K562 (cell line): ENCODE measurements around the gene KCNQ5.

Experiments
- ARID2 ChIP-seq: fragments of 450-650 bp; IDR thresholded peaks from 2 replicates; pipeline ENCODE4 v1.6.1; 2017; ENCODE audit warnings: antibody characterized with exemption, mild to moderate bottlenecking
- ZNF311 ChIP-seq: fragments of 250-450 bp; sonication (Bioruptor Pico); IDR thresholded peaks from 2 replicates; pipeline ENCODE4 v1.4.0; 2020; ENCODE audit warnings: mild to moderate bottlenecking, moderate library complexity
- TF ChIP-seq, protein P1 (sequence below): fragments of 450-650 bp; IDR thresholded peaks from 2 replicates; pipeline ENCODE4 v1.6.1; 2017; ENCODE audit warnings: antibody characterized with exemption, mild to moderate bottlenecking
- TF ChIP-seq, protein P2 (sequence below): sonication (generic); formaldehyde crosslinking; IDR thresholded peaks from 2 replicates; pipeline ENCODE4 v1.8.0; 2023; ENCODE audit warnings: missing genetic modification reagents, mild to moderate bottlenecking, borderline replicate concordance

DNA sequence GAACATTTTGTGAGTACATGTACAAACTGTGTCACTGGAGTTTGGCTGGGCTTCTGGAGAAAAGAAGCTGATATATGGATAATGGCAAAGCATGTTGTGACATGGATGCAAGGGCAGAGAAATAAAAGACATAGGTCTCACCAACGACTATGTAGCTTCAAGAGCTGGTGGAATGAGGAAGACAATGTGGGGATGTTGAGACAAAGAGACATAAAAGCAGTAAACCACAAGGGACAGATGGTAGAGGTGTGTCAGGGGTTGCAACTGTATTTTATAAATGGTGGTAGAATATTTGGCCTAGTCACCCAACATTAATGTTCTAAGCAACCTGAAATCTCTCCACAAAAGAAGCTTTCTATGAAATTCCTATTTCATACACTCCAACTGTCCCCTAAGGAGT lies 199.0 kb downstream of the KCNQ5 start:
- TF ChIP-seq, protein P1, sequence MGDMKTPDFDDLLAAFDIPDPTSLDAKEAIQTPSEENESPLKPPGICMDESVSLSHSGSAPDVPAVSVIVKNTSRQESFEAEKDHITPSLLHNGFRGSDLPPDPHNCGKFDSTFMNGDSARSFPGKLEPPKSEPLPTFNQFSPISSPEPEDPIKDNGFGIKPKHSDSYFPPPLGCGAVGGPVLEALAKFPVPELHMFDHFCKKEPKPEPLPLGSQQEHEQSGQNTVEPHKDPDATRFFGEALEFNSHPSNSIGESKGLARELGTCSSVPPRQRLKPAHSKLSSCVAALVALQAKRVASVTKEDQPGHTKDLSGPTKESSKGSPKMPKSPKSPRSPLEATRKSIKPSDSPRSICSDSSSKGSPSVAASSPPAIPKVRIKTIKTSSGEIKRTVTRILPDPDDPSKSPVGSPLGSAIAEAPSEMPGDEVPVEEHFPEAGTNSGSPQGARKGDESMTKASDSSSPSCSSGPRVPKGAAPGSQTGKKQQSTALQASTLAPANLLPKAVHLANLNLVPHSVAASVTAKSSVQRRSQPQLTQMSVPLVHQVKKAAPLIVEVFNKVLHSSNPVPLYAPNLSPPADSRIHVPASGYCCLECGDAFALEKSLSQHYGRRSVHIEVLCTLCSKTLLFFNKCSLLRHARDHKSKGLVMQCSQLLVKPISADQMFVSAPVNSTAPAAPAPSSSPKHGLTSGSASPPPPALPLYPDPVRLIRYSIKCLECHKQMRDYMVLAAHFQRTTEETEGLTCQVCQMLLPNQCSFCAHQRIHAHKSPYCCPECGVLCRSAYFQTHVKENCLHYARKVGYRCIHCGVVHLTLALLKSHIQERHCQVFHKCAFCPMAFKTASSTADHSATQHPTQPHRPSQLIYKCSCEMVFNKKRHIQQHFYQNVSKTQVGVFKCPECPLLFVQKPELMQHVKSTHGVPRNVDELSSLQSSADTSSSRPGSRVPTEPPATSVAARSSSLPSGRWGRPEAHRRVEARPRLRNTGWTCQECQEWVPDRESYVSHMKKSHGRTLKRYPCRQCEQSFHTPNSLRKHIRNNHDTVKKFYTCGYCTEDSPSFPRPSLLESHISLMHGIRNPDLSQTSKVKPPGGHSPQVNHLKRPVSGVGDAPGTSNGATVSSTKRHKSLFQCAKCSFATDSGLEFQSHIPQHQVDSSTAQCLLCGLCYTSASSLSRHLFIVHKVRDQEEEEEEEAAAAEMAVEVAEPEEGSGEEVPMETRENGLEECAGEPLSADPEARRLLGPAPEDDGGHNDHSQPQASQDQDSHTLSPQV = no peak
- TF ChIP-seq ARID2 (no peak), ZNF311 (CRISPR knock-in tag) (no peak)
- TF ChIP-seq, protein P2, sequence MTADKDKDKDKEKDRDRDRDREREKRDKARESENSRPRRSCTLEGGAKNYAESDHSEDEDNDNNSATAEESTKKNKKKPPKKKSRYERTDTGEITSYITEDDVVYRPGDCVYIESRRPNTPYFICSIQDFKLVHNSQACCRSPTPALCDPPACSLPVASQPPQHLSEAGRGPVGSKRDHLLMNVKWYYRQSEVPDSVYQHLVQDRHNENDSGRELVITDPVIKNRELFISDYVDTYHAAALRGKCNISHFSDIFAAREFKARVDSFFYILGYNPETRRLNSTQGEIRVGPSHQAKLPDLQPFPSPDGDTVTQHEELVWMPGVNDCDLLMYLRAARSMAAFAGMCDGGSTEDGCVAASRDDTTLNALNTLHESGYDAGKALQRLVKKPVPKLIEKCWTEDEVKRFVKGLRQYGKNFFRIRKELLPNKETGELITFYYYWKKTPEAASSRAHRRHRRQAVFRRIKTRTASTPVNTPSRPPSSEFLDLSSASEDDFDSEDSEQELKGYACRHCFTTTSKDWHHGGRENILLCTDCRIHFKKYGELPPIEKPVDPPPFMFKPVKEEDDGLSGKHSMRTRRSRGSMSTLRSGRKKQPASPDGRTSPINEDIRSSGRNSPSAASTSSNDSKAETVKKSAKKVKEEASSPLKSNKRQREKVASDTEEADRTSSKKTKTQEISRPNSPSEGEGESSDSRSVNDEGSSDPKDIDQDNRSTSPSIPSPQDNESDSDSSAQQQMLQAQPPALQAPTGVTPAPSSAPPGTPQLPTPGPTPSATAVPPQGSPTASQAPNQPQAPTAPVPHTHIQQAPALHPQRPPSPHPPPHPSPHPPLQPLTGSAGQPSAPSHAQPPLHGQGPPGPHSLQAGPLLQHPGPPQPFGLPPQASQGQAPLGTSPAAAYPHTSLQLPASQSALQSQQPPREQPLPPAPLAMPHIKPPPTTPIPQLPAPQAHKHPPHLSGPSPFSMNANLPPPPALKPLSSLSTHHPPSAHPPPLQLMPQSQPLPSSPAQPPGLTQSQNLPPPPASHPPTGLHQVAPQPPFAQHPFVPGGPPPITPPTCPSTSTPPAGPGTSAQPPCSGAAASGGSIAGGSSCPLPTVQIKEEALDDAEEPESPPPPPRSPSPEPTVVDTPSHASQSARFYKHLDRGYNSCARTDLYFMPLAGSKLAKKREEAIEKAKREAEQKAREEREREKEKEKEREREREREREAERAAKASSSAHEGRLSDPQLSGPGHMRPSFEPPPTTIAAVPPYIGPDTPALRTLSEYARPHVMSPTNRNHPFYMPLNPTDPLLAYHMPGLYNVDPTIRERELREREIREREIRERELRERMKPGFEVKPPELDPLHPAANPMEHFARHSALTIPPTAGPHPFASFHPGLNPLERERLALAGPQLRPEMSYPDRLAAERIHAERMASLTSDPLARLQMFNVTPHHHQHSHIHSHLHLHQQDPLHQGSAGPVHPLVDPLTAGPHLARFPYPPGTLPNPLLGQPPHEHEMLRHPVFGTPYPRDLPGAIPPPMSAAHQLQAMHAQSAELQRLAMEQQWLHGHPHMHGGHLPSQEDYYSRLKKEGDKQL = no peak
